PC-3 (cell line): Measurements from ENCODE around the gene ICAM2. TPM values are rescaled to one million over a fixed set of nuclear protein-coding genes. Genes with fewer than 3 reads are reported as not detected.

Experiments
- ATAC-seq: fragments of 200-7000 bp; cut with Tn5 transposase; 2 replicates; pipeline ENCODE4 v1.9.1; 2020; ENCODE audit warnings: mild to moderate bottlenecking, moderate library complexity
- BruUV-seq: library from RNA; stranded (reverse); fragments of 400-500 nt; replicated peaks from 2 replicates; lab custom pipeline; 2021; lab: Mats Ljungman, UMichigan
- CTCF ChIA-PET: fragments of 300-600 bp; sonication (Branson Sonifier 250); formaldehyde crosslinking; loops from one replicate; lab custom pipeline; 2022; ENCODE audit warnings: antibody characterized with exemption; lab: Charles Lee
- POLR2A ChIA-PET: fragments of 300-600 bp; sonication (Branson Sonifier 250); formaldehyde crosslinking; loops from one replicate; lab custom pipeline; 2022; ENCODE audit warnings: antibody characterized with exemption; ENCODE audit not compliant: unreplicated experiment; lab: Charles Lee
- DNase-seq: peaks from one replicate; pipeline ENCODE4 v3.0.0-alpha.2; 2015
- H2AFZ ChIP-seq: fragments of 300-600 bp; sonication (generic); 2 replicates; pipeline ENCODE4 v1.6.0; 2016; ENCODE audit warnings: antibody characterized with exemption, low read length
- H3F3A ChIP-seq: fragments of 300-600 bp; sonication (generic); one replicate; pipeline ENCODE4 v1.6.0; 2017; ENCODE audit warnings: antibody characterized with exemption, low read length, control low read depth, mild to moderate bottlenecking; ENCODE audit not compliant: unreplicated experiment
- H3K27ac ChIP-seq: fragments of 300-600 bp; sonication (generic); 2 replicates; pipeline ENCODE4 v1.5.1; 2016; ENCODE audit warnings: mild to moderate bottlenecking, low read length
- H3K27me3 ChIP-seq: fragments of 300-600 bp; sonication (generic); 2 replicates; pipeline ENCODE4 v1.6.1; 2016; ENCODE audit warnings: low read length, mixed read lengths
- H3K36me3 ChIP-seq: fragments of 300-600 bp; sonication (generic); 2 replicates; pipeline ENCODE4 v1.6.1; 2016; ENCODE audit warnings: low read depth, mixed run types, low read length, mixed read lengths
- H3K4me1 ChIP-seq: fragments of 300-600 bp; sonication (generic); 2 replicates; pipeline ENCODE4 v1.5.1; 2016; ENCODE audit warnings: low read length; ENCODE audit not compliant: insufficient read depth
- H3K4me2 ChIP-seq: fragments of 300-600 bp; sonication (generic); 2 replicates; pipeline ENCODE4 v1.6.0; 2016; ENCODE audit warnings: low read length
- H3K4me3 ChIP-seq: fragments of 300-600 bp; sonication (generic); 2 replicates; pipeline ENCODE4 v1.5.1; 2016; ENCODE audit warnings: mild to moderate bottlenecking, low read length, mixed read lengths
- H3K79me2 ChIP-seq: fragments of 300-600 bp; sonication (generic); 2 replicates; pipeline ENCODE4 v1.6.1; 2017; ENCODE audit warnings: low read length, mixed read lengths
- H3K9ac ChIP-seq: fragments of 300-600 bp; sonication (generic); 2 replicates; pipeline ENCODE4 v1.6.0; 2016; ENCODE audit warnings: mild to moderate bottlenecking, low read length
- H3K9me2 ChIP-seq: fragments of 300-600 bp; sonication (generic); replicated peaks from 2 replicates; pipeline ENCODE4 v1.6.1; 2016; ENCODE audit warnings: mixed run types, low read length, mixed read lengths
- H3K9me3 ChIP-seq: fragments of 300-600 bp; sonication (generic); 2 replicates; pipeline ENCODE4 v1.6.1; 2016; ENCODE audit warnings: low read length, mixed read lengths
- H4K20me1 ChIP-seq: fragments of 300-600 bp; sonication (generic); 2 replicates; pipeline ENCODE4 v1.6.1; 2016; ENCODE audit warnings: low read length, mixed read lengths
- CTCF ChIP-seq: fragments of 300-600 bp; sonication (generic); conservative IDR thresholded peaks from 2 replicates; pipeline ENCODE4 v1.5.1; 2017; ENCODE audit warnings: antibody characterized with exemption, low read depth, mild to moderate bottlenecking, low read length
- EZH2 ChIP-seq: fragments of 300-600 bp; sonication (generic); IDR thresholded peaks from one replicate; pipeline ENCODE4 v1.6.1; 2017; ENCODE audit warnings: antibody characterized with exemption, mild to moderate bottlenecking, low read length; ENCODE audit not compliant: unreplicated experiment
- EZH2phosphoT487 ChIP-seq: fragments of 300-600 bp; sonication (generic); IDR thresholded peaks from 2 replicates; pipeline ENCODE4 v1.6.1; 2018; ENCODE audit warnings: mild to moderate bottlenecking, antibody characterized with exemption, low read length, borderline replicate concordance
- intact Hi-C: fragments of 100-400 bp; cut with micrococcal nuclease; formaldehyde crosslinking; loops from 2 replicates; pipeline ENCODE4 v1.9.0; 2023
- total RNA-seq: library from RNA; depleted of rRNA; stranded (reverse); fragments of >200 nt; gene quantifications from 2 replicates; pipeline ENCODE4 v1.2.3, GENCODE V29; 2014

The ICAM2 gene
- total RNA-seq, 1 experiment from 2014 or later = not detected

GRCh38 chr17:63975541-63976092 is 44.8 kb downstream of the ICAM2 start:
- Histone ChIP-seq H3K9me3 (no peaks in the 10 kb centered on the region), H3K4me3 (no peak overlapping the region), H3K36me3 (no peaks in the 10 kb centered on the region), H3K27ac (no peak overlapping the region), H3K27me3 (no peaks in the 10 kb centered on the region), H3K79me2 (no peaks in the 10 kb centered on the region), H3K4me2 (0 out of 2 replicates have a peak overlapping the region, but pooled peaks have one; percentile 91), H3K9me2 (no peaks in the 10 kb centered on the region), H2AFZ (no peak overlapping the region), H3K9ac (no peak overlapping the region), H3K4me1 (peaks cover 29% of the 10 kb centered on the region), H4K20me1 (no peaks in the 10 kb centered on the region), H3F3A (no peaks in the 10 kb centered on the region)
- intact Hi-C loops = no loop called here
- ATAC-seq (no peak), DNase-seq (no peak)
- CTCF ChIA-PET = interaction anchor here (0.5 to 0.6 kb wide), 2 partner anchors 11 to 53 kb away, joined by 3 to 4 read pairs; no protein-coding TSS in a partner anchor
- TF ChIP-seq CTCF (no peak), EZH2phosphoT487 (no peak)
- POLR2A ChIA-PET = no interaction called here
- no TSS peak for BruUV-seq

GRCh38 chr17:63974594-63975192 is 45.7 kb downstream of the ICAM2 start:
- H3K27ac ChIP-seq = peak overlapping the region; percentile 95
- TF ChIP-seq EZH2 (no peak), CTCF (no peak), EZH2phosphoT487 (no peak)
- ATAC-seq = peak; percentile 89

More at GRCh38 chr17:63974594-63975192, 45.7 kb downstream of the ICAM2 start:
- H2AFZ ChIP-seq = peak overlapping the region; percentile 46
- H3K79me2 ChIP-seq = no peaks in the 10 kb centered on the region
- no peaks in the 10 kb centered on the region for H3K27me3 ChIP-seq
- H3K9ac ChIP-seq = peak overlapping the region; percentile 60
- H4K20me1 ChIP-seq = no peaks in the 10 kb centered on the region
- POLR2A ChIA-PET = interaction anchor here (0.6 kb wide), 1 partner anchor 9 kb away, joined by 8 read pairs; no protein-coding TSS in a partner anchor
- no TSS peak for BruUV-seq
- H3K4me2 ChIP-seq = peak overlapping the region; percentile 91
- H3K9me2 ChIP-seq = no peaks in the 10 kb centered on the region
- H3K4me1 ChIP-seq = peaks cover 29% of the 10 kb centered on the region
- DNase-seq = peak; percentile 95
- intact Hi-C loops = loop anchor here (1.0 kb wide), 1 partner anchor 10 kb away; no protein-coding TSS in a partner anchor
- CTCF ChIA-PET = interaction anchor here (0.6 to 1.3 kb wide), 3 partner anchors 38 to 159 kb away, joined by 3 to 7 read pairs (median 4); no protein-coding TSS in a partner anchor
- peak overlapping the region; percentile 53 for H3K4me3 ChIP-seq
- H3F3A ChIP-seq = no peaks in the 10 kb centered on the region
- no peaks in the 10 kb centered on the region for H3K9me3 ChIP-seq
- no peaks in the 10 kb centered on the region for H3K36me3 ChIP-seq
